ENCODE results near the gene CDC42EP5. TPM values are rescaled to one million over a fixed set of nuclear protein-coding genes. Genes with fewer than 3 reads are reported as not detected.

Gene CDC42EP5
- total and polyA plus RNA-seq, 4 donors, result 0.28 to 2.2 (median 0.84) TPM; not detected in 1

- no peak overlapping the region for H3K27ac ChIP-seq (ENCODE audit: low read depth in 1 of 2, low read length in 2 of 2)
- TF ChIP-seq NR2F2 (IDR thresholded peaks at IDR 0.05) (no peak), HNF4A (conservative IDR thresholded peaks at IDR 0.05) (no peak), CTCF (IDR thresholded peaks at IDR 0.05; ENCODE audit: low read depth, low read length, missing input control) (no peak), MAX (IDR thresholded peaks at IDR 0.05) (no peak), RXRA (IDR thresholded peaks at IDR 0.05) (no peak), SP1 (IDR thresholded peaks at IDR 0.05) (no peak), JUND (IDR thresholded peaks at IDR 0.05) (no peak), FOXA1 (IDR thresholded peaks at IDR 0.05) (no peak), RAD21 (IDR thresholded peaks at IDR 0.05) (no peak), YY1 (IDR thresholded peaks at IDR 0.05) (no peak), ATF3 (IDR thresholded peaks at IDR 0.05) (no peak)
- no peaks in the 10 kb centered on the region for H3K36me3 ChIP-seq (ENCODE audit: control insufficient read depth in 4 of 4, insufficient read depth in 3 of 4, low read depth in 1 of 4, low read length in 3 of 4)
- H3K4me3 ChIP-seq (ENCODE audit: low read depth in 1 of 3, low read length in 3 of 3), result no peak overlapping the region
- no peak for DNase-seq (ENCODE audit: low spot score)
- WGBS, result 53% methylated on average over 20 of the region's 20 CpGs
- no peaks in the 10 kb centered on the region for H3K9me3 ChIP-seq (ENCODE audit: control insufficient read depth in 4 of 4, low read length in 3 of 4)
- H3K9ac ChIP-seq (ENCODE audit: low read depth in 1 of 2, low read length in 2 of 2), result no peak overlapping the region
- H3K27me3 ChIP-seq (ENCODE audit: control insufficient read depth in 4 of 4, insufficient read depth in 4 of 4, low read length in 3 of 4), result peaks cover 0 to 11% (median 6%) of the 10 kb centered on the region in 4 donors
- H3K4me1 ChIP-seq (ENCODE audit: control insufficient read depth in 4 of 4, insufficient read depth in 4 of 4, low read length in 3 of 4), result no peaks in the 10 kb centered on the region
Observed at GRCh38 chr19:54422136-54422535, 51.0 kb downstream of the CDC42EP5 start.

GRCh38 chr19:54421521-54421920 is 51.6 kb downstream of the CDC42EP5 start:
- H3K9ac ChIP-seq (ENCODE audit: low read depth in 1 of 2, low read length in 2 of 2), result no peak overlapping the region
- H3K9me3 ChIP-seq (ENCODE audit: control insufficient read depth in 4 of 4, low read length in 3 of 4), result no peaks in the 10 kb centered on the region
- no peaks in the 10 kb centered on the region for H3K4me1 ChIP-seq (ENCODE audit: control insufficient read depth in 4 of 4, insufficient read depth in 4 of 4, low read length in 3 of 4)
- TF ChIP-seq NR2F2 (IDR thresholded peaks at IDR 0.05) (no peak), MAX (IDR thresholded peaks at IDR 0.05) (no peak), FOXA1 (IDR thresholded peaks at IDR 0.05) (no peak), REST (IDR thresholded peaks at IDR 0.05) (no peak), RAD21 (IDR thresholded peaks at IDR 0.05) (no peak), SP1 (IDR thresholded peaks at IDR 0.05) (no peak), FOXA2 (IDR thresholded peaks at IDR 0.05) (no peak), ZBTB33 (IDR thresholded peaks at IDR 0.05) (no peak), JUND (IDR thresholded peaks at IDR 0.05) (no peak), HNF4G (IDR thresholded peaks at IDR 0.05) (no peak), GABPA (IDR thresholded peaks at IDR 0.05 in 1 of 2, conservative IDR thresholded peaks at IDR 0.05 in 1 of 2) (no peak), HNF4A (conservative IDR thresholded peaks at IDR 0.05) (no peak), YY1 (IDR thresholded peaks at IDR 0.05) (no peak), CTCF (IDR thresholded peaks at IDR 0.05; ENCODE audit: low read depth, low read length, missing input control) (no peak), RXRA (IDR thresholded peaks at IDR 0.05) (no peak)
- no peaks in the 10 kb centered on the region for H3K36me3 ChIP-seq (ENCODE audit: control insufficient read depth in 4 of 4, insufficient read depth in 3 of 4, low read depth in 1 of 4, low read length in 3 of 4)
- 78% methylated on average over 7 of the region's 7 CpGs for WGBS
- no peak overlapping the region for H3K27ac ChIP-seq (ENCODE audit: low read depth in 1 of 2, low read length in 2 of 2)
- H3K27me3 ChIP-seq (ENCODE audit: control insufficient read depth in 4 of 4, insufficient read depth in 4 of 4, low read length in 3 of 4), result peaks cover 0 to 13% (median 6%) of the 10 kb centered on the region in 4 donors
- no peak for DNase-seq (ENCODE audit: low spot score)
- H3K4me3 ChIP-seq (ENCODE audit: low read depth in 1 of 3, low read length in 3 of 3), result no peak overlapping the region
